IMR-90 (cell line): ENCODE results near the gene ZDHHC8. TPM values are rescaled to one million over a fixed set of nuclear protein-coding genes. Genes with fewer than 3 reads are reported as not detected.

Experiments
- ATAC-seq: fragments of 200-7000 bp; cut with Tn5 transposase; 2 replicates; pipeline ENCODE4 v1.9.1; 2020; ENCODE audit warnings: low read depth, mild to moderate bottlenecking, moderate library complexity
- BruUV-seq: library from RNA; stranded (reverse); fragments of 400-500 nt; replicated peaks from 2 replicates; lab custom pipeline; 2021; lab: Mats Ljungman, UMichigan
- CTCF ChIA-PET: fragments of 300-600 bp; formaldehyde crosslinking; extraction: SDS; loops from one replicate; lab custom pipeline; 2021; ENCODE audit warnings: antibody characterized with exemption; lab: Yijun Ruan, JAX
- POLR2A ChIA-PET: fragments of 300-600 bp; sonication (Branson Sonifier 250); formaldehyde crosslinking; loops from one replicate; lab custom pipeline; 2022; ENCODE audit warnings: antibody characterized with exemption; ENCODE audit not compliant: unreplicated experiment; lab: Charles Lee
- DNase-seq: peaks from one replicate; pipeline ENCODE4 v3.0.0; 2013
- H2AFZ ChIP-seq: replicated peaks from 2 replicates; pipeline ENCODE3; 2013; ENCODE audit warnings: low read length, mild to moderate bottlenecking; ENCODE audit not compliant: poor library complexity
- H2AK5ac ChIP-seq: 2 replicates; pipeline ENCODE4 v1.6.1; 2013; ENCODE audit warnings: low read depth, low read length, inconsistent platforms
- H2AK9ac ChIP-seq: replicated peaks from 2 replicates; pipeline ENCODE3; 2013; ENCODE audit warnings: mild to moderate bottlenecking, low read depth, low read length, moderate library complexity; ENCODE audit not compliant: poor library complexity
- H2BK120ac ChIP-seq: 2 replicates; pipeline ENCODE4 v1.6.1; 2013; ENCODE audit warnings: low read depth, low read length, inconsistent platforms
- H2BK15ac ChIP-seq: 3 replicates; pipeline ENCODE4 v1.6.1; 2013; ENCODE audit warnings: low read depth, low read length, inconsistent platforms
- H2BK20ac ChIP-seq: 2 replicates; pipeline ENCODE4 v1.6.1; 2013; ENCODE audit warnings: low read depth, mild to moderate bottlenecking, inconsistent platforms, low read length, moderate library complexity
- H2BK5ac ChIP-seq: 2 replicates; pipeline ENCODE4 v1.6.1; 2013; ENCODE audit warnings: mild to moderate bottlenecking, low read depth, low read length, inconsistent platforms; ENCODE audit not compliant: poor library complexity, severe bottlenecking
- H3K14ac ChIP-seq: replicated peaks from 2 replicates; pipeline ENCODE4 v1.6.1; 2013; ENCODE audit warnings: low read depth, low read length, inconsistent platforms
- H3K18ac ChIP-seq: 2 replicates; pipeline ENCODE4 v1.6.1; 2013; ENCODE audit warnings: low read depth, low read length, control low read depth
- H3K23ac ChIP-seq: 2 replicates; pipeline ENCODE4 v1.6.1; 2013; ENCODE audit warnings: low read depth, low read length, inconsistent platforms
- H3K27ac ChIP-seq: 2 replicates; pipeline ENCODE4 v1.5.1; 2013; ENCODE audit warnings: mild to moderate bottlenecking, control low read depth, low read length; ENCODE audit not compliant: insufficient read depth
- H3K27me3 ChIP-seq: 2 replicates; pipeline ENCODE4 v1.6.1; 2013; ENCODE audit warnings: low read length; ENCODE audit not compliant: control insufficient read depth, insufficient read depth
- H3K36me3 ChIP-seq: 2 replicates; pipeline ENCODE4 v1.6.1; 2013; ENCODE audit warnings: low read length, mixed read lengths; ENCODE audit not compliant: control insufficient read depth, insufficient read depth
- H3K4ac ChIP-seq: 2 replicates; pipeline ENCODE4 v1.6.1; 2013; ENCODE audit warnings: low read depth, low read length, inconsistent platforms
- H3K4me1 ChIP-seq: 2 replicates; pipeline ENCODE4 v1.6.1; 2013; ENCODE audit warnings: low read length, mixed read lengths; ENCODE audit not compliant: control insufficient read depth, insufficient read depth
- H3K4me2 ChIP-seq: 2 replicates; pipeline ENCODE4 v1.6.1; 2013; ENCODE audit warnings: low read depth, mild to moderate bottlenecking, control low read depth, low read length, moderate library complexity
- H3K4me3 ChIP-seq: 2 replicates; pipeline ENCODE4 v1.5.1; 2013; ENCODE audit warnings: low read depth, mild to moderate bottlenecking, control low read depth, low read length, moderate library complexity; ENCODE audit not compliant: insufficient read depth
- H3K56ac ChIP-seq: 2 replicates; pipeline ENCODE4 v1.6.1; 2013; ENCODE audit warnings: low read length, inconsistent platforms; ENCODE audit not compliant: insufficient read depth; ENCODE audit errors: extremely low read depth
- H3K79me1 ChIP-seq, 2 experiments: 2 replicates each; pipeline ENCODE4 v1.6.1; 2013; ENCODE audit warnings: low read length in 2 of 2, inconsistent platforms in 1 of 2, low read depth in 1 of 2
- H3K9ac ChIP-seq: 2 replicates; pipeline ENCODE4 v1.6.1; 2013; ENCODE audit warnings: low read depth, low read length, control low read depth
- H3K9me1 ChIP-seq: 2 replicates; pipeline ENCODE4 v1.6.1; 2013; ENCODE audit warnings: low read length, inconsistent platforms; ENCODE audit not compliant: insufficient read depth
- H3K9me3 ChIP-seq: 2 replicates; pipeline ENCODE4 v1.6.1; 2013; ENCODE audit warnings: low read length; ENCODE audit not compliant: control insufficient read depth, insufficient read depth
- H4K20me1 ChIP-seq: 2 replicates; pipeline ENCODE4 v1.6.1; 2013; ENCODE audit warnings: low read length, inconsistent platforms; ENCODE audit not compliant: insufficient read depth
- H4K5ac ChIP-seq: 2 replicates; pipeline ENCODE4 v1.6.1; 2013; ENCODE audit warnings: mild to moderate bottlenecking, low read depth, low read length, control low read depth
- H4K8ac ChIP-seq, 2 experiments: 2 replicates each; pipeline ENCODE4 v1.6.1; 2013; ENCODE audit warnings: low read depth in 2 of 2, low read length in 2 of 2, control low read depth in 1 of 2, inconsistent platforms in 1 of 2
- H4K91ac ChIP-seq: 2 replicates; pipeline ENCODE4 v1.6.1; 2013; ENCODE audit warnings: low read depth, low read length, inconsistent platforms; ENCODE audit not compliant: insufficient read depth
- BHLHE40 ChIP-seq: fragments of 150-350 bp; IDR thresholded peaks from 2 replicates; pipeline ENCODE4 v1.6.1; 2016; ENCODE audit warnings: mild to moderate bottlenecking, low read depth, low read length
- MXI1 ChIP-seq: IDR thresholded peaks from 2 replicates; pipeline ENCODE4 v1.6.1; 2012; ENCODE audit warnings: low read depth, mild to moderate bottlenecking, low read length, moderate library complexity, borderline replicate concordance
- SMC3 ChIP-seq: fragments of 150-350 bp; IDR thresholded peaks from 2 replicates; pipeline ENCODE4 v1.6.1; 2016; ENCODE audit warnings: low read depth, mild to moderate bottlenecking, antibody characterized with exemption, low read length, moderate library complexity
- WGBS, 2 experiments: methylation state at CpG; one replicate each; pipeline versions ENCODE4 v1.1.5 to v1.1.7; 2013; ENCODE audit warnings: missing lambda C conversion rate in 2 of 2; ENCODE audit not compliant: insufficient read length in 1 of 2; ENCODE audit errors: extremely low coverage in 2 of 2; 5-methylcytosine and 5-hydroxymethylcytosine counted together
- dilution Hi-C: fragments of 300-500 bp; cut with HindIII; formaldehyde crosslinking; loops from one replicate; pipeline ENCODE4 v1.14.3; 2018; ENCODE audit warnings: low sequenced_read_pairs; ENCODE audit not compliant: unreplicated experiment
- in situ Hi-C: fragments of 300-500 bp; cut with MboI; formaldehyde crosslinking; loops from 3 replicates; pipeline ENCODE4 v1.14.3; 2019; ENCODE audit warnings: low sequenced_read_pairs, inconsistent platforms, mixed read lengths
- intact Hi-C: fragments of 100-400 bp; cut with micrococcal nuclease; formaldehyde crosslinking; loops from 2 replicates; pipeline ENCODE4 v1.10.0; 2022
- polyA plus RNA-seq, 3 experiments: library from polyadenylated mRNA; depleted of rRNA; stranded (reverse); fragments of >200 nt; gene quantifications; 2 replicates each; pipeline ENCODE4 v1.2.3, GENCODE V29; 2012; ENCODE audit warnings: low replicate concordance in 1 of 3
- total RNA-seq: library from RNA; depleted of rRNA; stranded (reverse); fragments of >200 nt; gene quantifications from 2 replicates; pipeline ENCODE4 v1.2.3, GENCODE V29; 2012

ZDHHC8 gene
- total and polyA plus RNA-seq, 2 of the 4 experiments (the other 2 are of a cell fraction) = 2.5 to 72.6 TPM

DNA sequence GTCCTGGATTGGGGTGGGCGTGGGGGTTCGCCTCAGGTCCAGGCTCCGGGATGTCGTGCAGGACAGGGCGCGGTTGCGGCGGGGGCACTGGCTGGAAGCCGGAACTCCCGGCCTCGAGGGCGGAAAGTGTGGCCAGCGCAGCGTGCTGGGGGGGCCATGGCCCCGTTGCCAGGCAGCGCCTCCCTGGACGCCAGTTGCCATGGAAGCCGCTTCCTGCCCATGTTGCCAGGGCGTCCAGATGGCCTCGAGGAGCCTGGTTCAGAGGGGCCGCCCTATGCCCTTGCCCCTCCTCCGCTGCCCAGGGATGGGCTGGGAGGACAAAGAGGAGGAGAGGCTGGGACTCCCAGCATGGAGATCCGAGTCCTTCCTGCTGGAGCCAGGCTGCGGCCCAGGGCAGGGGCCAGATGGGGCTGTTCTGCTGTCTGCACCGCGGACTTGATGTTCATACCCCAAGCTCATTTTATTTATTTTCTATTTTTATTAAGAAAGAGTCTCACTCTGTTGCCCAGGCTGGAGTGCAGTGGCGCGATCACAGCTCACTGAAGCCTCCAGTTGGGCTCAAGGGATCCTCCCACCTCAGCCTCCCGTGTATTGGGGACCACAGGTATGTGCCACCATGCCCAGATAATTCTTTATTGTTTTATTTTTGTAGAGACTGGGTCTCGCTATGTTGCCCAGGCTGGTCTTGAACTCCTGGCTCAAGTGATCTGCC, 23.9 kb downstream of the ZDHHC8 start (continued):
- TF ChIP-seq SMC3 = no peak

DNA sequence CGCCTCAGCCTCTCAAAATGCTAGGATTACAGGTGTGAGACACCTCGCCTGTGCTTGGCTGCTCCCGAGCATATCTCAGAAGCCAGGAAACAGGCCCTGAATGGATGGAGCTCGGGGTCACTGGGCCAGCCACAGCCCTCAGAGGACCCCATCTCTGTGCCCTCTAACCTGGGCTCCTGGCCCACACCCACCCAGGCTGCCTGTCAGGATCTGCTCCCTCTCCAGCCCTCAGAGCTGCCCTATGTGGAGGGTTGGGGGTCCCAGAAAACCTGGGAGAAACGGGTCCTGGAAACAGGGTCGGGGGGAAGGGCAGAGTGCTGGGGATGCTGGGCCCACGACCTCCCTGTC, 24.4 kb downstream of the ZDHHC8 start:
- no peak for TF ChIP-seq MXI1
- no peak for TF ChIP-seq BHLHE40
- Histone ChIP-seq H4K20me1 (peaks cover 11% of the 10 kb centered on the region; the same call in 1 of the 2 replicates), H3K4me2 (no peak overlapping the region), H2BK120ac (no peak overlapping the region), H2AFZ (no peak overlapping the region), H4K8ac (no peak overlapping the region), H3K56ac (no peak overlapping the region), H2BK5ac (no peak overlapping the region), H3K4ac (no peak overlapping the region), H4K5ac (no peak overlapping the region), H3K79me1 (no peaks in the 10 kb centered on the region), H2BK20ac (no peak overlapping the region), H3K23ac (no peak overlapping the region), H3K4me1 (peaks cover 8% of the 10 kb centered on the region), H3K36me3 (no peaks in the 10 kb centered on the region), H3K14ac (no peak overlapping the region), H3K27me3 (peaks cover 9% of the 10 kb centered on the region; the same call in 1 of the 2 replicates), H3K9me1 (no peaks in the 10 kb centered on the region), H3K18ac (no peak overlapping the region), H4K91ac (no peak overlapping the region), H2AK9ac (no peak overlapping the region), H2BK15ac (no peak overlapping the region), H3K4me3 (no peak overlapping the region), H3K9ac (no peak overlapping the region), H3K9me3 (no peaks in the 10 kb centered on the region), H3K27ac (no peak overlapping the region), H2AK5ac (no peak overlapping the region)
- ATAC-seq (no peak), DNase-seq (no peak)
- WGBS, 2 experiments = 62% methylated on average over 2 of the region's 7 CpGs; no CpG with 5 or more reads in 1 of the 2 experiments
- intact Hi-C loops = loop anchor here (2.0 to 5.0 kb wide), 2 partner anchors 113 to 301 kb away; partner anchors contain the start of gene RTN4R
- no TSS peak for BruUV-seq
- ChIA-PET POLR2A (no interaction called here), CTCF (no interaction called here)
- in situ Hi-C loops = loop anchor here (5.0 to 10.0 kb wide), 2 partner anchors 136 to 299 kb away; no protein-coding TSS in a partner anchor
- dilution Hi-C loops = no loop called here
